Measurements from ENCODE around the gene CFAP73. TPM values are rescaled to one million over a fixed set of nuclear protein-coding genes. Genes with fewer than 3 reads are reported as not detected.

CFAP73 gene
- polyA plus RNA-seq, 1 of the 3 experiments (the other 2 are of a cell fraction) = not detected

DNA sequence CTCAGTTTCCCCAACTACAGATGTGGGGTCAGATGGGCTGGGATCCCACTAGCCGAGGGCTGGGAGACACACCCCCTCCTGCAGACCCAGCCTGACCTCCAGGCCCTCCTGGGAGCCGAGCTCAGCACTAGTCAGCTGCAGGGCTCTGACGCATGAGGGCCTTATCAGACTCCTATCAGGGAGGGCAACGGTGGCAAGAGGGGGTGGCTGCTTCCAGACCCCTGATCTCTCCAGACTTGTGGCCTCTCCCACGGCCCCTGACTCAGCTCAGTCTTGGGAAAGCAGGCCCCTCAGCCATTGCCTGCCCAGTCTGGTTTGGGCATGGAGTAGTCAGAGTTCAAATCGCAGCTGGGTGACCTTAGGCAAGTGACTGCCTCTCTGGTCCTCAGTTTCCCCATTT lies 16.5 kb upstream of the CFAP73 start:
- POLR2A ChIA-PET = no interaction called here

DNA sequence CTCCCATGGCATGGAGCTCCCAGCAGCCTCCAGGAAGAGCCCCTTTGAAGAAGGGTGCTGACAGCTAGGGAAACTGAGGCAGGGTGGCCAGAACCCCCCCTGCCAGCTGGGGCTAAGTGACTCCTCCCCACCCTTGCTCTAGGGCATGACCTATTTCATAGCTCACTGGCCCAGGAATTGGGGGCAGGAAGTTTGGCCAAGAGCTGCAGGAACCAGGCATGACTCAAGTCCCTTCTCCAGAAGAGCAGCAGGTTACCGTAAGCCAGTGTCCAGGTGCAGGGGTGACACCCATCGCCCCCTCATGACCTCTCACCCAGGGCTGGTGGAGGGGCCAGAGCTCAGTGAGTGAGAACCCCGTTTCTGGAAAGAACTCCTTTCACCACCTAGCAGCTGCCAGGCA lies 15.9 kb upstream of the CFAP73 start:
- DNase-seq = no peak
- TF ChIP-seq, protein P1, sequence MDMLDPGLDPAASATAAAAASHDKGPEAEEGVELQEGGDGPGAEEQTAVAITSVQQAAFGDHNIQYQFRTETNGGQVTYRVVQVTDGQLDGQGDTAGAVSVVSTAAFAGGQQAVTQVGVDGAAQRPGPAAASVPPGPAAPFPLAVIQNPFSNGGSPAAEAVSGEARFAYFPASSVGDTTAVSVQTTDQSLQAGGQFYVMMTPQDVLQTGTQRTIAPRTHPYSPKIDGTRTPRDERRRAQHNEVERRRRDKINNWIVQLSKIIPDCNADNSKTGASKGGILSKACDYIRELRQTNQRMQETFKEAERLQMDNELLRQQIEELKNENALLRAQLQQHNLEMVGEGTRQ (IDR thresholded peaks at IDR 0.05; ENCODE audit: borderline replicate concordance, low read depth, low read length) = no peak
- no peak for TF ChIP-seq RXRA (IDR thresholded peaks at IDR 0.05; ENCODE audit: borderline replicate concordance, low read depth)
- no peak for TF ChIP-seq RFX5 (IDR thresholded peaks at IDR 0.05; ENCODE audit: low read length)
- TF ChIP-seq YY1 (IDR thresholded peaks at IDR 0.05; ENCODE audit: low read depth) = no peak
- TF ChIP-seq RCOR1 (IDR thresholded peaks at IDR 0.05; ENCODE audit: low read length) = no peak
- TF ChIP-seq MEF2A (IDR thresholded peaks at IDR 0.05; ENCODE audit: borderline replicate concordance, low read depth) = no peak
- Histone ChIP-seq H4K20me1 (ENCODE audit: insufficient read depth) (no peaks in the 10 kb centered on the region), H3K4me2 (no peak overlapping the region), H3K36me3 (replicated peaks in 1 of 2; ENCODE audit: control insufficient read depth in 1 of 2, insufficient read depth in 2 of 2, low read length in 1 of 2) (no peaks in the 10 kb centered on the region), H3K79me2 (ENCODE audit: insufficient read depth) (no peaks in the 10 kb centered on the region), H3K4me1 (ENCODE audit: control insufficient read depth in 1 of 2, insufficient read depth in 2 of 2, low read depth in 1 of 2, low read length in 1 of 2) (peaks cover 0 to 2% of the 10 kb centered on the region in 2 experiments; a peak in 1 of 4 replicates), H3K9me2 (no peaks in the 10 kb centered on the region), H3K9ac (no peak overlapping the region), H3K9me3 (no peaks in the 10 kb centered on the region), H3F3A (replicated peaks; ENCODE audit: insufficient read depth) (no peaks in the 10 kb centered on the region), H3K4me3 (ENCODE audit: low read depth in 2 of 2, low read length in 1 of 2) (no peak overlapping the region), H3K27me3 (ENCODE audit: insufficient read depth) (no peaks in the 10 kb centered on the region), H3K27ac (ENCODE audit: low read depth in 2 of 2, low read length in 1 of 2) (no peak overlapping the region), H2AFZ (ENCODE audit: low read depth) (no peak overlapping the region)
- POLR2A ChIA-PET = no interaction called here
- 20% methylated on average over 1 of the region's 3 CpGs for WGBS (ENCODE audit: low lambda C conversion rate)
- CTCF ChIA-PET = interaction anchor here (1.1 to 6.4 kb wide), 7 partner anchors 12 to 85 kb away, joined by 3 to 49 read pairs (median 7); partner anchors contain the start of gene CFAP73

More for the DNA sequence above, 16.5 kb upstream of the CFAP73 start:
- no peak overlapping the region for H3K9ac ChIP-seq
- H2AFZ ChIP-seq (ENCODE audit: low read depth) = no peak overlapping the region
- H3K4me1 ChIP-seq (ENCODE audit: control insufficient read depth in 1 of 2, insufficient read depth in 2 of 2, low read depth in 1 of 2, low read length in 1 of 2) = peaks cover 0 to 2% of the 10 kb centered on the region in 2 experiments; a peak in 1 of 4 replicates
- H4K20me1 ChIP-seq (ENCODE audit: insufficient read depth) = no peaks in the 10 kb centered on the region
- H3K9me2 ChIP-seq = no peaks in the 10 kb centered on the region
- TF ChIP-seq, protein P2, sequence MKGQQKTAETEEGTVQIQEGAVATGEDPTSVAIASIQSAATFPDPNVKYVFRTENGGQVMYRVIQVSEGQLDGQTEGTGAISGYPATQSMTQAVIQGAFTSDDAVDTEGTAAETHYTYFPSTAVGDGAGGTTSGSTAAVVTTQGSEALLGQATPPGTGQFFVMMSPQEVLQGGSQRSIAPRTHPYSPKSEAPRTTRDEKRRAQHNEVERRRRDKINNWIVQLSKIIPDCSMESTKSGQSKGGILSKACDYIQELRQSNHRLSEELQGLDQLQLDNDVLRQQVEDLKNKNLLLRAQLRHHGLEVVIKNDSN (IDR thresholded peaks at IDR 0.05; ENCODE audit: borderline replicate concordance, low read depth) = no peak
- no peak for TF ChIP-seq RFX5 (IDR thresholded peaks at IDR 0.05; ENCODE audit: low read length)
- no peak for TF ChIP-seq CHD2 (IDR thresholded peaks at IDR 0.05; ENCODE audit: low read length, partially characterized antibody)
- TF ChIP-seq JUND (IDR thresholded peaks at IDR 0.05) = no peak
- TF ChIP-seq YY1 (IDR thresholded peaks at IDR 0.05; ENCODE audit: low read depth) = no peak
- no peak for TF ChIP-seq RCOR1 (IDR thresholded peaks at IDR 0.05; ENCODE audit: low read length)
- no peak for TF ChIP-seq EZH2phosphoT487 (IDR thresholded peaks at IDR 0.05; ENCODE audit: borderline replicate concordance, low read depth)
- TF ChIP-seq TAF1 (IDR thresholded peaks at IDR 0.05; ENCODE audit: borderline replicate concordance, low read depth, low read length) = no peak
- no peak for TF ChIP-seq GATA2 (CRISPR knock-in tag; IDR thresholded peaks at IDR 0.05)
- TF ChIP-seq SMC3 (IDR thresholded peaks at IDR 0.05; ENCODE audit: low read depth, low read length) = no peak
- TF ChIP-seq NRF1 (IDR thresholded peaks at IDR 0.05; ENCODE audit: low read depth, low read length) = no peak
- TF ChIP-seq, protein P3, sequence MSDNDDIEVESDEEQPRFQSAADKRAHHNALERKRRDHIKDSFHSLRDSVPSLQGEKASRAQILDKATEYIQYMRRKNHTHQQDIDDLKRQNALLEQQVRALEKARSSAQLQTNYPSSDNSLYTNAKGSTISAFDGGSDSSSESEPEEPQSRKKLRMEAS (IDR thresholded peaks at IDR 0.05; ENCODE audit: low read depth) = no peak
- TF ChIP-seq, protein P4, sequence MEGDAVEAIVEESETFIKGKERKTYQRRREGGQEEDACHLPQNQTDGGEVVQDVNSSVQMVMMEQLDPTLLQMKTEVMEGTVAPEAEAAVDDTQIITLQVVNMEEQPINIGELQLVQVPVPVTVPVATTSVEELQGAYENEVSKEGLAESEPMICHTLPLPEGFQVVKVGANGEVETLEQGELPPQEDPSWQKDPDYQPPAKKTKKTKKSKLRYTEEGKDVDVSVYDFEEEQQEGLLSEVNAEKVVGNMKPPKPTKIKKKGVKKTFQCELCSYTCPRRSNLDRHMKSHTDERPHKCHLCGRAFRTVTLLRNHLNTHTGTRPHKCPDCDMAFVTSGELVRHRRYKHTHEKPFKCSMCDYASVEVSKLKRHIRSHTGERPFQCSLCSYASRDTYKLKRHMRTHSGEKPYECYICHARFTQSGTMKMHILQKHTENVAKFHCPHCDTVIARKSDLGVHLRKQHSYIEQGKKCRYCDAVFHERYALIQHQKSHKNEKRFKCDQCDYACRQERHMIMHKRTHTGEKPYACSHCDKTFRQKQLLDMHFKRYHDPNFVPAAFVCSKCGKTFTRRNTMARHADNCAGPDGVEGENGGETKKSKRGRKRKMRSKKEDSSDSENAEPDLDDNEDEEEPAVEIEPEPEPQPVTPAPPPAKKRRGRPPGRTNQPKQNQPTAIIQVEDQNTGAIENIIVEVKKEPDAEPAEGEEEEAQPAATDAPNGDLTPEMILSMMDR (IDR thresholded peaks at IDR 0.05) = no peak
- TF ChIP-seq, protein P5, sequence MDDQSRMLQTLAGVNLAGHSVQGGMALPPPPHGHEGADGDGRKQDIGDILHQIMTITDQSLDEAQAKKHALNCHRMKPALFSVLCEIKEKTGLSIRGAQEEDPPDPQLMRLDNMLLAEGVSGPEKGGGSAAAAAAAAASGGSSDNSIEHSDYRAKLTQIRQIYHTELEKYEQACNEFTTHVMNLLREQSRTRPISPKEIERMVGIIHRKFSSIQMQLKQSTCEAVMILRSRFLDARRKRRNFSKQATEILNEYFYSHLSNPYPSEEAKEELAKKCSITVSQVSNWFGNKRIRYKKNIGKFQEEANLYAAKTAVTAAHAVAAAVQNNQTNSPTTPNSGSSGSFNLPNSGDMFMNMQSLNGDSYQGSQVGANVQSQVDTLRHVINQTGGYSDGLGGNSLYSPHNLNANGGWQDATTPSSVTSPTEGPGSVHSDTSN (IDR thresholded peaks at IDR 0.05) = no peak
- TF ChIP-seq TCF12 (IDR thresholded peaks at IDR 0.05) = no peak
- no peak for TF ChIP-seq FOSL2 (IDR thresholded peaks at IDR 0.05; ENCODE audit: borderline replicate concordance, low read depth)
- no peak for TF ChIP-seq ELF1 (IDR thresholded peaks at IDR 0.05)
- no peak for TF ChIP-seq FOXM1 (IDR thresholded peaks at IDR 0.05; ENCODE audit: low read depth)
- no peaks in the 10 kb centered on the region for H3K27me3 ChIP-seq (ENCODE audit: insufficient read depth)
- no peaks in the 10 kb centered on the region for H3K36me3 ChIP-seq (replicated peaks in 1 of 2; ENCODE audit: control insufficient read depth in 1 of 2, insufficient read depth in 2 of 2, low read length in 1 of 2)
- 49% methylated on average over 3 of the region's 6 CpGs for WGBS (ENCODE audit: low lambda C conversion rate)
- H3F3A ChIP-seq (replicated peaks; ENCODE audit: insufficient read depth) = no peaks in the 10 kb centered on the region
- H3K4me2 ChIP-seq = no peak overlapping the region
- DNase-seq = peak; percentile 34
- no peaks in the 10 kb centered on the region for H3K9me3 ChIP-seq
- H3K79me2 ChIP-seq (ENCODE audit: insufficient read depth) = no peaks in the 10 kb centered on the region
- H3K27ac ChIP-seq (ENCODE audit: low read depth in 2 of 2, low read length in 1 of 2) = no peak overlapping the region
- CTCF ChIA-PET = interaction anchor here (1.6 to 6.4 kb wide), 5 partner anchors 12 to 84 kb away, joined by 7 to 49 read pairs (median 8); partner anchors contain the start of gene CFAP73
- H3K4me3 ChIP-seq (ENCODE audit: low read depth in 2 of 2, low read length in 1 of 2) = no peak overlapping the region

Measured in SK-N-SH (cell line).